ENCODE results near the gene KCNH5. TPM values are rescaled to one million over a fixed set of nuclear protein-coding genes. Genes with fewer than 3 reads are reported as not detected.
A peak's percentile ranks its signal among the peaks of the same experiment; 100 is the strongest.

Gene KCNH5
- polyA plus RNA-seq, 1 of the 3 experiments (the other 2 are of a cell fraction), result not detected

- Histone ChIP-seq H2AFZ (ENCODE audit: low read depth) (no peak overlapping the region), H3K36me3 (replicated peaks in 1 of 2; ENCODE audit: control insufficient read depth in 1 of 2, insufficient read depth in 2 of 2, low read length in 1 of 2) (no peaks in the 10 kb centered on the region), H3K4me3 (ENCODE audit: low read depth in 2 of 2, low read length in 1 of 2) (no peak overlapping the region), H3K9me3 (no peaks in the 10 kb centered on the region), H3K4me2 (no peak overlapping the region), H3K79me2 (ENCODE audit: insufficient read depth) (no peaks in the 10 kb centered on the region), H3K27ac (ENCODE audit: low read depth in 2 of 2, low read length in 1 of 2) (no peak overlapping the region), H3K9me2 (no peaks in the 10 kb centered on the region), H4K20me1 (ENCODE audit: insufficient read depth) (no peaks in the 10 kb centered on the region), H3K4me1 (ENCODE audit: control insufficient read depth in 1 of 2, insufficient read depth in 2 of 2, low read depth in 1 of 2, low read length in 1 of 2) (no peaks in the 10 kb centered on the region), H3K9ac (no peak overlapping the region), H3F3A (replicated peaks; ENCODE audit: insufficient read depth) (no peaks in the 10 kb centered on the region), H3K27me3 (ENCODE audit: insufficient read depth) (no peaks in the 10 kb centered on the region)
- WGBS (ENCODE audit: low lambda C conversion rate), result 26% methylated on average over 5 of the region's 5 CpGs
- ChIA-PET CTCF (no interaction called here), POLR2A (no interaction called here)
- DNase-seq, result no peak
- TF ChIP-seq JUND (IDR thresholded peaks at IDR 0.05), result no peak
- TF ChIP-seq, protein P1, sequence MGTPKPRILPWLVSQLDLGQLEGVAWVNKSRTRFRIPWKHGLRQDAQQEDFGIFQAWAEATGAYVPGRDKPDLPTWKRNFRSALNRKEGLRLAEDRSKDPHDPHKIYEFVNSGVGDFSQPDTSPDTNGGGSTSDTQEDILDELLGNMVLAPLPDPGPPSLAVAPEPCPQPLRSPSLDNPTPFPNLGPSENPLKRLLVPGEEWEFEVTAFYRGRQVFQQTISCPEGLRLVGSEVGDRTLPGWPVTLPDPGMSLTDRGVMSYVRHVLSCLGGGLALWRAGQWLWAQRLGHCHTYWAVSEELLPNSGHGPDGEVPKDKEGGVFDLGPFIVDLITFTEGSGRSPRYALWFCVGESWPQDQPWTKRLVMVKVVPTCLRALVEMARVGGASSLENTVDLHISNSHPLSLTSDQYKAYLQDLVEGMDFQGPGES (IDR thresholded peaks at IDR 0.05; ENCODE audit: low read depth, low read length), result no peak
- TF ChIP-seq FOXM1 (IDR thresholded peaks at IDR 0.05; ENCODE audit: low read depth), result no peak
- TF ChIP-seq YY1 (IDR thresholded peaks at IDR 0.05; ENCODE audit: low read depth), result no peak
- no peak for TF ChIP-seq TEAD4 (IDR thresholded peaks at IDR 0.05; ENCODE audit: borderline replicate concordance, insufficient read depth)
- TF ChIP-seq ELF1 (IDR thresholded peaks at IDR 0.05), result no peak
- no peak for TF ChIP-seq GATA2 (CRISPR knock-in tag; IDR thresholded peaks at IDR 0.05)
These were observed 348.8 kb downstream of the KCNH5 start for GRCh38 chr14:62696331-62696924.

- DNase-seq, result no peak
- Histone ChIP-seq H3K4me2 (no peak overlapping the region), H2AFZ (ENCODE audit: low read depth) (no peak overlapping the region), H3K9ac (no peak overlapping the region), H3F3A (replicated peaks; ENCODE audit: insufficient read depth) (no peaks in the 10 kb centered on the region), H3K36me3 (replicated peaks in 1 of 2; ENCODE audit: control insufficient read depth in 1 of 2, insufficient read depth in 2 of 2, low read length in 1 of 2) (no peaks in the 10 kb centered on the region), H3K4me3 (ENCODE audit: low read depth in 2 of 2, low read length in 1 of 2) (no peak overlapping the region), H3K9me3 (no peaks in the 10 kb centered on the region), H3K4me1 (ENCODE audit: control insufficient read depth in 1 of 2, insufficient read depth in 2 of 2, low read depth in 1 of 2, low read length in 1 of 2) (no peaks in the 10 kb centered on the region), H3K27ac (ENCODE audit: low read depth in 2 of 2, low read length in 1 of 2) (no peak overlapping the region), H3K27me3 (ENCODE audit: insufficient read depth) (no peaks in the 10 kb centered on the region), H3K9me2 (no peaks in the 10 kb centered on the region), H4K20me1 (ENCODE audit: insufficient read depth) (no peaks in the 10 kb centered on the region), H3K79me2 (ENCODE audit: insufficient read depth) (no peaks in the 10 kb centered on the region)
- WGBS (ENCODE audit: low lambda C conversion rate), result 83% methylated on average over 2 of the region's 2 CpGs
- POLR2A ChIA-PET, result no interaction called here
- no peak for TF ChIP-seq RXRA (IDR thresholded peaks at IDR 0.05; ENCODE audit: borderline replicate concordance, low read depth)
- TF ChIP-seq, protein P2, sequence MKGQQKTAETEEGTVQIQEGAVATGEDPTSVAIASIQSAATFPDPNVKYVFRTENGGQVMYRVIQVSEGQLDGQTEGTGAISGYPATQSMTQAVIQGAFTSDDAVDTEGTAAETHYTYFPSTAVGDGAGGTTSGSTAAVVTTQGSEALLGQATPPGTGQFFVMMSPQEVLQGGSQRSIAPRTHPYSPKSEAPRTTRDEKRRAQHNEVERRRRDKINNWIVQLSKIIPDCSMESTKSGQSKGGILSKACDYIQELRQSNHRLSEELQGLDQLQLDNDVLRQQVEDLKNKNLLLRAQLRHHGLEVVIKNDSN (IDR thresholded peaks at IDR 0.05; ENCODE audit: borderline replicate concordance, low read depth), result no peak
- CTCF ChIA-PET, result no interaction called here
These were observed 351.2 kb downstream of the KCNH5 start for GRCh38 chr14:62694075-62694474.

GRCh38 chr14:62692490-62693106 lies 352.7 kb downstream of the KCNH5 start:
- ChIA-PET CTCF (no interaction called here), POLR2A (no interaction called here)
- H3K79me2 ChIP-seq (ENCODE audit: insufficient read depth), result no peaks in the 10 kb centered on the region
- 0 out of 2 replicates have a peak, but pooled peaks cover 4% of the 10 kb centered on the region for H3K9me3 ChIP-seq
- 45% methylated on average over 2 of the region's 2 CpGs for WGBS (ENCODE audit: low lambda C conversion rate)
- H2AFZ ChIP-seq (ENCODE audit: low read depth), result peak overlapping the region; percentile 61; the same call in 1 of the 2 replicates
- H3K27me3 ChIP-seq (ENCODE audit: insufficient read depth), result no peaks in the 10 kb centered on the region
- H3K27ac ChIP-seq (ENCODE audit: low read depth in 2 of 2, low read length in 1 of 2), result no peak overlapping the region
- no peaks in the 10 kb centered on the region for H3F3A ChIP-seq (replicated peaks; ENCODE audit: insufficient read depth)
- DNase-seq, result no peak
- no peak overlapping the region for H3K9ac ChIP-seq
- H3K4me2 ChIP-seq, result no peak overlapping the region
- H3K9me2 ChIP-seq, result no peaks in the 10 kb centered on the region
- H3K4me1 ChIP-seq (ENCODE audit: control insufficient read depth in 1 of 2, insufficient read depth in 2 of 2, low read depth in 1 of 2, low read length in 1 of 2), result no peaks in the 10 kb centered on the region
- no peak overlapping the region for H3K4me3 ChIP-seq (ENCODE audit: low read depth in 2 of 2, low read length in 1 of 2)
- H4K20me1 ChIP-seq (ENCODE audit: insufficient read depth), result no peaks in the 10 kb centered on the region
- TF ChIP-seq, protein P3, sequence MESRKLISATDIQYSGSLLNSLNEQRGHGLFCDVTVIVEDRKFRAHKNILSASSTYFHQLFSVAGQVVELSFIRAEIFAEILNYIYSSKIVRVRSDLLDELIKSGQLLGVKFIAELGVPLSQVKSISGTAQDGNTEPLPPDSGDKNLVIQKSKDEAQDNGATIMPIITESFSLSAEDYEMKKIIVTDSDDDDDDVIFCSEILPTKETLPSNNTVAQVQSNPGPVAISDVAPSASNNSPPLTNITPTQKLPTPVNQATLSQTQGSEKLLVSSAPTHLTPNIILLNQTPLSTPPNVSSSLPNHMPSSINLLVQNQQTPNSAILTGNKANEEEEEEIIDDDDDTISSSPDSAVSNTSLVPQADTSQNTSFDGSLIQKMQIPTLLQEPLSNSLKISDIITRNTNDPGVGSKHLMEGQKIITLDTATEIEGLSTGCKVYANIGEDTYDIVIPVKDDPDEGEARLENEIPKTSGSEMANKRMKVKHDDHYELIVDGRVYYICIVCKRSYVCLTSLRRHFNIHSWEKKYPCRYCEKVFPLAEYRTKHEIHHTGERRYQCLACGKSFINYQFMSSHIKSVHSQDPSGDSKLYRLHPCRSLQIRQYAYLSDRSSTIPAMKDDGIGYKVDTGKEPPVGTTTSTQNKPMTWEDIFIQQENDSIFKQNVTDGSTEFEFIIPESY (IDR thresholded peaks at IDR 0.05; ENCODE audit: borderline replicate concordance, low read depth), result no peak
- no peak for TF ChIP-seq RXRA (IDR thresholded peaks at IDR 0.05; ENCODE audit: borderline replicate concordance, low read depth)
- no peak for TF ChIP-seq TEAD4 (IDR thresholded peaks at IDR 0.05; ENCODE audit: borderline replicate concordance, insufficient read depth)
- no peak for TF ChIP-seq EZH2phosphoT487 (IDR thresholded peaks at IDR 0.05; ENCODE audit: borderline replicate concordance, low read depth)
- no peak for TF ChIP-seq SIN3A (IDR thresholded peaks at IDR 0.05; ENCODE audit: borderline replicate concordance, low read depth, low read length)
- no peak for TF ChIP-seq FOXJ3 (CRISPR knock-in tag; IDR thresholded peaks at IDR 0.05)
- no peak for TF ChIP-seq FOSL2 (IDR thresholded peaks at IDR 0.05; ENCODE audit: borderline replicate concordance, low read depth)
- TF ChIP-seq, protein P2 (IDR thresholded peaks at IDR 0.05; ENCODE audit: borderline replicate concordance, low read depth), result no peak
- TF ChIP-seq TAF1 (IDR thresholded peaks at IDR 0.05; ENCODE audit: borderline replicate concordance, low read depth, low read length), result no peak
- no peak for TF ChIP-seq MXI1 (IDR thresholded peaks at IDR 0.05; ENCODE audit: low read depth, low read length)
- no peak for TF ChIP-seq GATA2 (CRISPR knock-in tag; IDR thresholded peaks at IDR 0.05)
- H3K36me3 ChIP-seq (replicated peaks in 1 of 2; ENCODE audit: control insufficient read depth in 1 of 2, insufficient read depth in 2 of 2, low read length in 1 of 2), result no peaks in the 10 kb centered on the region

All from SK-N-SH (cell line).